ENCODE data around the gene POMT1.

POMT1 gene

DNA sequence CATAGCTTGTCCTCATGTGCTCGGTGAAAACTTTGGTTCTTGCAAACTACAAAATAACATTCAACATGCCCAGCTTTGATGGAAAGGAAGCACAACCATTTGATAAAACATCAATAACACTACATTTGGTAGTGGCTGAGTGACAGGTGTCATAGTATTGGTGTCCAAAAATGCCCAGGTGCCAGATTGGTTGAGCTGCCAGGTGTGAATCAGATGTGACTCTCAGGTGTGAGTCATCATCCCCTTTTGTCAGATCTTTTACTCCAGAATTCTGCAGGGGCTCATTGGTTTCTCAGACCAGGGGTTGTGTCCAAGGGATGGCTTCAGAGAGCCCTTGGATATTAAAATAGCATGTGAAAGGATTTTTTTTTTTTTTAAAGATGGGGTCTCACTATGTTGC lies 22.5 kb upstream of the POMT1 start:
- TF ChIP-seq EZH2phosphoT487 (IDR thresholded peaks at IDR 0.05; ENCODE audit: low read depth): no peak
- TF ChIP-seq, protein P1, sequence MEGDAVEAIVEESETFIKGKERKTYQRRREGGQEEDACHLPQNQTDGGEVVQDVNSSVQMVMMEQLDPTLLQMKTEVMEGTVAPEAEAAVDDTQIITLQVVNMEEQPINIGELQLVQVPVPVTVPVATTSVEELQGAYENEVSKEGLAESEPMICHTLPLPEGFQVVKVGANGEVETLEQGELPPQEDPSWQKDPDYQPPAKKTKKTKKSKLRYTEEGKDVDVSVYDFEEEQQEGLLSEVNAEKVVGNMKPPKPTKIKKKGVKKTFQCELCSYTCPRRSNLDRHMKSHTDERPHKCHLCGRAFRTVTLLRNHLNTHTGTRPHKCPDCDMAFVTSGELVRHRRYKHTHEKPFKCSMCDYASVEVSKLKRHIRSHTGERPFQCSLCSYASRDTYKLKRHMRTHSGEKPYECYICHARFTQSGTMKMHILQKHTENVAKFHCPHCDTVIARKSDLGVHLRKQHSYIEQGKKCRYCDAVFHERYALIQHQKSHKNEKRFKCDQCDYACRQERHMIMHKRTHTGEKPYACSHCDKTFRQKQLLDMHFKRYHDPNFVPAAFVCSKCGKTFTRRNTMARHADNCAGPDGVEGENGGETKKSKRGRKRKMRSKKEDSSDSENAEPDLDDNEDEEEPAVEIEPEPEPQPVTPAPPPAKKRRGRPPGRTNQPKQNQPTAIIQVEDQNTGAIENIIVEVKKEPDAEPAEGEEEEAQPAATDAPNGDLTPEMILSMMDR (IDR thresholded peaks at IDR 0.05; ENCODE audit: low read depth, low read length): no peak
- Histone ChIP-seq H3K79me2 (ENCODE audit: low read length) (peaks cover 4% of the 10 kb centered on the region; the same call in 1 of the 2 replicates), H3K9me3 (ENCODE audit: insufficient read depth, low read length) (no peaks in the 10 kb centered on the region), H3K4me1 (ENCODE audit: low read length) (no peaks in the 10 kb centered on the region), H3K9ac (ENCODE audit: low read length) (no peak overlapping the region), H3K36me3 (replicated peaks; ENCODE audit: low read depth, low read length) (peaks cover 76% of the 10 kb centered on the region), H3K27ac (ENCODE audit: low read length) (no peak overlapping the region), H4K20me1 (ENCODE audit: insufficient read depth, low read length) (no peaks in the 10 kb centered on the region), H3K4me3 (ENCODE audit: low read length) (no peak overlapping the region), H2AFZ (ENCODE audit: low read depth, low read length) (no peak overlapping the region), H3K27me3 (ENCODE audit: low read depth, low read length) (no peaks in the 10 kb centered on the region), H3K4me2 (ENCODE audit: low read length) (no peak overlapping the region)

DNA sequence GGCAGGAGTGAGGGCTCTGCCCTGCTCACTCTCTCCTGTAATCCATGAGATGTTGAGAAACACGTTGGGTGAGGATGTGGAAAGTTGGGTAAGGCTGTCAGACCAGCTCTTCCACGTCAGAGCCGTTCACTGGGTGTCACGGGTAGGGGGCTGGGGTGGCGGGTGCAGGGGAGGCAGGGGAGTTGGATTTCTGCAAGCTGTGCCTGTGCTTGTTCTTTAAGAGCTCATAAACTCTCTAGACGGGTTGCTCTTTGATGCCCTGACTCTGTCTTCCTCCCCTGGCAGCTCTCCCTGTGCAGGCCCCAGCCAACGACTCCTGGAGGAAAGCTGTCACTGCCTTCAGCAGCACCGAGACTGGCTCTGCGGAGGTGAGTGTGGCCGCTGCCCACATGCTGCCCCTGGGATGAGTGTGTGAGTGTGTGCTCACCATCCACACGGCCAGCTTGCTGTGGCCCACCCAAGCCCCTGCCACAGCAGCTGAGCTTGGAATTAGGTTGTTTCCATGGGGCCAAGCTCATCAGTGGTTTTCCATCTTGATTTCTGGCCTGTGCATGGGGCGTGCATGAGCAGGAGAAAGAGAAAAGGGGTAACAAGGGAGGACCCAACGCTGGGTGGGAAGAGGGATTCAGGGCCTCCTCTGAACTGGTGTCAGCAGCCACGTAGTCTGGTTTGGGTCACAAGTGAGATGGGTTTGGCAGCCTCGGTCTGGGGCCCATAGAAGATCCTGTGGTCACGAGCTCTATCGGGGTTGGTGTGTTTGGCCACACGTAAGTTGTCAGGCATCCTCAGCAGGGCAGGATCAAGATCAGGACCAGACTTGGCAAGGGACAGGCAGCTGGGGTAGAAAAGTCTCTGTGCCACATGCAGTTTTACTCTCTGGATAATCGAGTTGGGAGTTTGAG lies 21.0 kb upstream of the POMT1 start:
- Histone ChIP-seq H3K79me2 (ENCODE audit: low read length) (peaks cover 4% of the 10 kb centered on the region; the same call in 1 of the 2 replicates), H4K20me1 (ENCODE audit: insufficient read depth, low read length) (no peaks in the 10 kb centered on the region), H3K9me3 (ENCODE audit: insufficient read depth, low read length) (no peaks in the 10 kb centered on the region), H3K4me2 (ENCODE audit: low read length) (no peak overlapping the region), H3K36me3 (replicated peaks; ENCODE audit: low read depth, low read length) (peaks cover 76% of the 10 kb centered on the region), H2AFZ (ENCODE audit: low read depth, low read length) (no peak overlapping the region), H3K9ac (ENCODE audit: low read length) (no peak overlapping the region), H3K27me3 (ENCODE audit: low read depth, low read length) (no peaks in the 10 kb centered on the region), H3K27ac (ENCODE audit: low read length) (no peak overlapping the region), H3K4me3 (ENCODE audit: low read length) (no peak overlapping the region), H3K4me1 (ENCODE audit: low read length) (no peaks in the 10 kb centered on the region)
- TF ChIP-seq EZH2phosphoT487 (IDR thresholded peaks at IDR 0.05; ENCODE audit: low read depth): no peak
- TF ChIP-seq, protein P1 (IDR thresholded peaks at IDR 0.05; ENCODE audit: low read depth, low read length): no peak

DNA sequence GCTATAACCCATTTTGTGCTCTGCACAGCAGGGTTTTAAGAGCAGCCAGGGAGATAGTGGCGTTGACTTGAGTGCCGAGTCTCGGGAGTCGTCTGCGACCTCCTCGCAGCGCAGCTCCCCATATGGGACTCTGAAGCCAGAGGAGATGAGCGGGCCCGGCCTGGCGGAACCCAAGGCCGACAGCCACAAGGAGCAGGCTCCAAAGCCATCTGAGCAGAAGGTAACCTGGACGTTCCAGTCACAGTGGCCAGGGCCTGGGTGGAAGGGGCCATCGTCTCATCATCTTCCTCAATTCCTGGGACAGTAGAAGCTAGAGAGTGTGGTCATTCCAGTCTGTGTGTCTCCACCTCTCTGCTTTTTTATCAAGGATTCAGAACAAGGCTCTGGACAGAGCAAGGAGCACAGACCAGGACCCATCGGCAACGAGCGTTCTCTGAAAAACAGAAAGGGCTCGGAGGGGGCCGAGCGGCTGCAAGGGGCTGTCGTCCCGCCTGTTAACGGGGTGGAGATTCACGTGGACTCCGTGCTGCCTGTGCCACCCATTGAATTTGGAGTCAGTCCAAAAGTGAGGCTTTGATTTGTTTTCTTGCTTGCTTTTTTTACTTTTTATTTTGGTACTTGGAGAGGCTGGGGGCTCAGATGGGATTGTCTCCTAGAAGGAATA lies 20.2 kb upstream of the POMT1 start:
- TF ChIP-seq, protein P1 (IDR thresholded peaks at IDR 0.05; ENCODE audit: low read depth, low read length): no peak
- TF ChIP-seq EZH2phosphoT487 (IDR thresholded peaks at IDR 0.05; ENCODE audit: low read depth): no peak
- no peaks in the 10 kb centered on the region for H3K27me3 ChIP-seq (ENCODE audit: low read depth, low read length)
- H3K9me3 ChIP-seq (ENCODE audit: insufficient read depth, low read length): no peaks in the 10 kb centered on the region
- H3K4me2 ChIP-seq (ENCODE audit: low read length): no peak overlapping the region
- no peak overlapping the region for H3K27ac ChIP-seq (ENCODE audit: low read length)
- no peaks in the 10 kb centered on the region for H4K20me1 ChIP-seq (ENCODE audit: insufficient read depth, low read length)
- no peak overlapping the region for H2AFZ ChIP-seq (ENCODE audit: low read depth, low read length)
- no peak overlapping the region for H3K4me3 ChIP-seq (ENCODE audit: low read length)
- no peaks in the 10 kb centered on the region for H3K4me1 ChIP-seq (ENCODE audit: low read length)
- peaks cover 76% of the 10 kb centered on the region for H3K36me3 ChIP-seq (replicated peaks; ENCODE audit: low read depth, low read length)
- peaks cover 4% of the 10 kb centered on the region; the same call in 1 of the 2 replicates for H3K79me2 ChIP-seq (ENCODE audit: low read length)
- H3K9ac ChIP-seq (ENCODE audit: low read length): no peak overlapping the region
